ENCODE measurements around the gene FZD1. TPM values are rescaled to one million over a fixed set of nuclear protein-coding genes. Genes with fewer than 3 reads are reported as not detected.

The FZD1 gene
- total RNA-seq, 1 experiment from 2014 or later = 0.61 TPM

DNA sequence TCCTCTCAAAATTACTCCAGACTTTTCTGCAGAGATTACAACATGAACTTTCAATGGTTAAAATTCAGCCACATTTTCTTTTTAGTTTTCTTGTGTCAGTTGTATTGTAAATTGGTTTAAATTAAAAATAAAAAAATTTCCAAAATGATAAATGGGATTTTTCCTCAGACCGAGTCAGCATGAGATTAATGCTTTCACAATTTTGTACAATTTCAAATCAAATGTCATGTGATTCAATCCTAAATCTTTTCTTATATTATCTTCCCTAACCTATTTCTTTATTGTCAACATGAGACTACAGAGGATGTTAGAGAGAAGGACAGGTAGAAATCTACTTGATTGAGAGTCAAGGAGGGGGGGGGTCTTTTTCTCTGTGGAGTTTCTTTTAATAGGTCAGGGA is 33.7 kb downstream of the FZD1 start:
- Histone ChIP-seq H3K23ac (ENCODE audit: insufficient read length, low read depth, low read length) (no peak overlapping the region), H4K91ac (ENCODE audit: insufficient read length, low read depth, low read length) (no peak overlapping the region), H3K4me1 (ENCODE audit: insufficient read depth, low read length) (no peaks in the 10 kb centered on the region), H2AFZ (ENCODE audit: low read length) (no peak overlapping the region), H3K79me2 (ENCODE audit: insufficient read depth, low read length) (no peaks in the 10 kb centered on the region), H3K9me3 (ENCODE audit: control insufficient read depth, low read depth, low read length) (no peaks in the 10 kb centered on the region), H2BK12ac (ENCODE audit: insufficient read length, low read depth, low read length) (no peak overlapping the region), H3K18ac (ENCODE audit: insufficient read length, low read depth, low read length) (no peak overlapping the region), H3K27me3 (ENCODE audit: insufficient read depth, low read length) (no peaks in the 10 kb centered on the region), H3K9ac (ENCODE audit: extremely low read depth, insufficient read length, low read length) (no peak overlapping the region), H2BK5ac (ENCODE audit: insufficient read length, low read length) (no peak overlapping the region), H2BK20ac (ENCODE audit: low read depth, low read length, poor library complexity, severe bottlenecking) (no peak overlapping the region), H3K14ac (ENCODE audit: insufficient read depth, low read length) (no peak overlapping the region), H4K5ac (ENCODE audit: insufficient read length, low read depth, low read length) (no peak overlapping the region), H2BK120ac (ENCODE audit: low read depth, low read length, poor library complexity, severe bottlenecking) (no peak overlapping the region), H2BK15ac (ENCODE audit: low read depth, low read length) (no peak overlapping the region), H3K4ac (ENCODE audit: low read depth, low read length) (no peak overlapping the region), H4K8ac (replicated peaks; ENCODE audit: insufficient read length, low read depth, low read length) (no peak overlapping the region), H3K4me2 (ENCODE audit: insufficient read depth, insufficient read length, low read length) (no peak overlapping the region), H3K79me1 (ENCODE audit: insufficient read depth, low read depth, low read length, poor library complexity, severe bottlenecking) (no peaks in the 10 kb centered on the region), H3T11ph (ENCODE audit: low read length) (no peak overlapping the region), H3K27ac (ENCODE audit: insufficient read length, low read depth, low read length) (no peak overlapping the region), H2AK5ac (ENCODE audit: insufficient read length, low read length) (no peak overlapping the region), H3K23me2 (ENCODE audit: insufficient read length, low read depth, low read length, poor library complexity, severe bottlenecking) (no peaks in the 10 kb centered on the region), H3K56ac (ENCODE audit: insufficient read length, low read depth, low read length) (no peak overlapping the region), H4K20me1 (ENCODE audit: control insufficient read depth, insufficient read depth, insufficient read length) (no peaks in the 10 kb centered on the region)
- Mint-ChIP-seq H3K4me1 (peaks cover 8 to 9% of the 10 kb centered on the region in 2 experiments), H3K4me3 (no peak overlapping the region), H3K36me3 (ENCODE audit: insufficient read depth in 1 of 3, low read depth in 3 of 3) (peaks cover 0 to 8% (median 0%) of the 10 kb centered on the region in 3 experiments; a peak in 3 of 7 replicates), H3K27ac (no peak overlapping the region), H3K9me3 (peaks cover 2 to 6% of the 10 kb centered on the region in 2 experiments; a peak in 4 of 5 replicates), H3K27me3 (ENCODE audit: low read depth) (peaks cover 14% of the 10 kb centered on the region)
- TF ChIP-seq CTCF (conservative IDR thresholded peaks at IDR 0.05) = no peak
- WGBS (ENCODE audit: extremely low coverage, insufficient read length, low lambda C conversion rate) = no CpG with 5 or more reads among the region's 1 CpG
- no peak for DNase-seq
